GM19351 (cell line): ENCODE measurements around the gene TEDC1.

Experiments used
- ATAC-seq: cut with Tn5 transposase; IDR thresholded peaks from one replicate; pipeline ENCODE4 v1.9.1; 2021; ENCODE audit warnings: mild to moderate bottlenecking, moderate library complexity; ENCODE audit not compliant: unreplicated experiment

The TEDC1 gene

GRCh38 chr14:105490572-105491365, at the start of gene TEDC1:
Gene TEDC1, plus strand, starts transcription at chr14:105491246. Its CDS starts 130 bp downstream, at chr14:105491376.
- peak; percentile 72 for ATAC-seq

- no peak for ATAC-seq
Observed at GRCh38 chr14:105442125-105442524, 48.9 kb upstream of the TEDC1 start.

- ATAC-seq, result no peak
Observed at GRCh38 chr14:105442834-105443233, 48.2 kb upstream of the TEDC1 start.

GRCh38 chr14:105444859-105445258, 46.2 kb upstream of the TEDC1 start:
- ATAC-seq, result no peak

- no peak for ATAC-seq
Observed at GRCh38 chr14:105445290-105445689, 45.8 kb upstream of the TEDC1 start.

- ATAC-seq, result no peak
Observed at GRCh38 chr14:105445901-105446845, 44.9 kb upstream of the TEDC1 start.

- no peak for ATAC-seq
Observed at GRCh38 chr14:105446971-105447370, 44.1 kb upstream of the TEDC1 start.

- ATAC-seq, result no peak
Observed at GRCh38 chr14:105447651-105448640, 43.1 kb upstream of the TEDC1 start.

GRCh38 chr14:105448706-105449111, 42.3 kb upstream of the TEDC1 start:
- no peak for ATAC-seq

- ATAC-seq, result no peak
Observed at GRCh38 chr14:105449276-105450122, 41.5 kb upstream of the TEDC1 start.

GRCh38 chr14:105450123-105450505, 40.9 kb upstream of the TEDC1 start:
- ATAC-seq, result no peak

- no peak for ATAC-seq
Observed at GRCh38 chr14:105450864-105451720, 40.0 kb upstream of the TEDC1 start.

GRCh38 chr14:105452963-105453362, 38.1 kb upstream of the TEDC1 start:
- no peak for ATAC-seq

GRCh38 chr14:105453847-105454246, 37.2 kb upstream of the TEDC1 start:
- ATAC-seq, result no peak

GRCh38 chr14:105455086-105455640, 35.9 kb upstream of the TEDC1 start:
- ATAC-seq, result no peak

GRCh38 chr14:105455766-105456660, 35.0 kb upstream of the TEDC1 start:
- ATAC-seq, result no peak
